ENCODE data around the gene RARB.

DNA sequence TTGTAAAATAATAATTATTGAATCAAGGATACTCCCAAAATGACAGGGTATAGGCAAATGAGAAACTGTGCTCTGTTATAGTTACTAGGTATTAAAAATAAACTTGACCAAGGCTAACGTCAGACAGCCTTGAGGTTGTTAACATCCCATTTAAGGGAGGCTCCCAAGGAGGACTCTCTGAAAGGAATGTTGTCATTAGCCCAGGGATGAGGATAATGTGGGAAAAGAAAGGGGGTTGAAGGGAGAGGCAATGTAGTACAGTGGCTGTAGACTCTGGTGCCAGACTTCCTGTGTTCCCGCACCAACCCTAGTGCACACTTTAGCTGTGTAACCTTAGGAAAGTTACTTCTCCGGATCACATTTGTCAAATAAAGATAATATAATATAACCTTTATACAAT, 47.0 kb upstream of the RARB start:
- TF ChIP-seq, protein P1, sequence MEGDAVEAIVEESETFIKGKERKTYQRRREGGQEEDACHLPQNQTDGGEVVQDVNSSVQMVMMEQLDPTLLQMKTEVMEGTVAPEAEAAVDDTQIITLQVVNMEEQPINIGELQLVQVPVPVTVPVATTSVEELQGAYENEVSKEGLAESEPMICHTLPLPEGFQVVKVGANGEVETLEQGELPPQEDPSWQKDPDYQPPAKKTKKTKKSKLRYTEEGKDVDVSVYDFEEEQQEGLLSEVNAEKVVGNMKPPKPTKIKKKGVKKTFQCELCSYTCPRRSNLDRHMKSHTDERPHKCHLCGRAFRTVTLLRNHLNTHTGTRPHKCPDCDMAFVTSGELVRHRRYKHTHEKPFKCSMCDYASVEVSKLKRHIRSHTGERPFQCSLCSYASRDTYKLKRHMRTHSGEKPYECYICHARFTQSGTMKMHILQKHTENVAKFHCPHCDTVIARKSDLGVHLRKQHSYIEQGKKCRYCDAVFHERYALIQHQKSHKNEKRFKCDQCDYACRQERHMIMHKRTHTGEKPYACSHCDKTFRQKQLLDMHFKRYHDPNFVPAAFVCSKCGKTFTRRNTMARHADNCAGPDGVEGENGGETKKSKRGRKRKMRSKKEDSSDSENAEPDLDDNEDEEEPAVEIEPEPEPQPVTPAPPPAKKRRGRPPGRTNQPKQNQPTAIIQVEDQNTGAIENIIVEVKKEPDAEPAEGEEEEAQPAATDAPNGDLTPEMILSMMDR (IDR thresholded peaks at IDR 0.05) = no peak
- TF ChIP-seq POLR2AphosphoS5 (IDR thresholded peaks at IDR 0.05) = no peak
- TF ChIP-seq POLR2A (IDR thresholded peaks at IDR 0.05) = no peak
- TF ChIP-seq EP300 (IDR thresholded peaks at IDR 0.05) = no peak
